HG02885 (cell line): ENCODE data around the gene CHST15.

ENCODE experiments used
- ATAC-seq: cut with Tn5 transposase; IDR thresholded peaks from one replicate; pipeline ENCODE4 v1.9.1; 2021; ENCODE audit warnings: mild to moderate bottlenecking; ENCODE audit not compliant: unreplicated experiment, poor library complexity

The CHST15 gene

GRCh38 chr10:124018886-124019525 lies 74.4 kb downstream of the CHST15 start:
- no peak for ATAC-seq

- no peak for ATAC-seq
Observed at GRCh38 chr10:124017729-124018128, 75.7 kb downstream of the CHST15 start.

GRCh38 chr10:124016804-124017375 lies 76.5 kb downstream of the CHST15 start:
- no peak for ATAC-seq

- ATAC-seq = no peak
Observed at GRCh38 chr10:124015991-124016390, 77.4 kb downstream of the CHST15 start.

- ATAC-seq = no peak
Observed at GRCh38 chr10:124014416-124015154, 78.8 kb downstream of the CHST15 start.

- no peak for ATAC-seq
Observed at GRCh38 chr10:124013916-124014315, 79.5 kb downstream of the CHST15 start.

GRCh38 chr10:124012991-124013390 lies 80.4 kb downstream of the CHST15 start:
- no peak for ATAC-seq

- ATAC-seq = no peak
Observed at GRCh38 chr10:124012583-124012982, 80.8 kb downstream of the CHST15 start.

GRCh38 chr10:124012066-124012465 lies 81.3 kb downstream of the CHST15 start:
- no peak for ATAC-seq

GRCh38 chr10:124011464-124011863 lies 81.9 kb downstream of the CHST15 start:
- ATAC-seq = no peak

GRCh38 chr10:124010563-124011131 lies 82.8 kb downstream of the CHST15 start:
- ATAC-seq = no peak

- no peak for ATAC-seq
Observed at GRCh38 chr10:124010024-124010423, 83.4 kb downstream of the CHST15 start.

GRCh38 chr10:124009231-124010015 lies 84.0 kb downstream of the CHST15 start:
- no peak for ATAC-seq

- ATAC-seq = no peak
Observed at GRCh38 chr10:124008681-124009080, 84.7 kb downstream of the CHST15 start.

- ATAC-seq = no peak
Observed at GRCh38 chr10:124008187-124008586, 85.2 kb downstream of the CHST15 start.

- no peak for ATAC-seq
Observed at GRCh38 chr10:124007773-124008145, 85.6 kb downstream of the CHST15 start.

GRCh38 chr10:124007102-124007772 lies 86.2 kb downstream of the CHST15 start:
- ATAC-seq = no peak

- no peak for ATAC-seq
Observed at GRCh38 chr10:124006526-124006925, 86.9 kb downstream of the CHST15 start.

GRCh38 chr10:124005991-124006392 lies 87.4 kb downstream of the CHST15 start:
- no peak for ATAC-seq

GRCh38 chr10:124005091-124005490 lies 88.3 kb downstream of the CHST15 start:
- no peak for ATAC-seq
